Suppressor macrophage treated with lipopolysaccharide for 4 hours (primary cell): ENCODE data around the gene CREB3L2.
"Not testable (repeated sequence)": the region's sequence is repeated elsewhere in the genome, so short reads cannot be mapped to it uniquely, and the experiment has no call there.

ENCODE experiments used
- DNase-seq: peaks from one replicate; pipeline ENCODE4 v3.0.0-alpha.2; 2020

CREB3L2 gene

GRCh38 chr7:137987018-137987349 is 14.9 kb downstream of the CREB3L2 start:
- no peak for DNase-seq

DNA sequence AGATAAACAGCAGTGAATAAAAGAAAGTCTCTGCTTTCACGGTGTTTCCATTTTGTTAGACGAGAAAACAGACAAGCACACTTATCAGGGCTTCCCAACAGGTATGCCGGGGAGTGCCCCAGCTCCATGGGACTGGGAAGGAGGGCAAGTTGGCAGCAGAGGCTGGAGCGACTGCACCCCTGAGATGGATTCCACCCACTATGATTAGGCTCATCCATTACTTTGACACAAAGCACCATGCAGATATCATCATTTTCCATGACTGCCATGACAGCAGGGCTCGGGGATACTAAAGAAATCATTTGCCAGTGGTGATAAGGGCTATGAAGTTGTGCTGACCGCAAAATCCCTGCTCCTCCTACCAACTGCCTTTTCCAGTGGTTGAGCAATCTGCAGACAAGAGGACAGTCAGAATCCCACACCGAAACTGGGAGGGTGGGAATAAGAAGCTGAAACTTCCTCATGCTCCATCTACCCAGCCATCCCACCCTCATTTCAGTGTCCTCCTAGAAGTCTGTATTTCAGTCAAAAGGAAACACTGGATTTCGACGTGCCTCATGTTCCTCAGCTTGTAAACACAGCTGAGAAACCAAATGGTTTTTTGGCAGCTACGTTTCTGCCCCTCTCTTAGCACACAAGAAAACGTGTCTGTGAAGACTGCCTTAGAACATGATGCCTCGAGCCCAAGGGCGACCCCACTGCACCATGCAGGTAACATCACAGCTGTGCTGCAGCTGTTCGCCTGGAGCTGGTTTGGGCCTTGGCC is 15.5 kb downstream of the CREB3L2 start:
- DNase-seq = no peak

GRCh38 chr7:137985897-137986251 is 16.0 kb downstream of the CREB3L2 start:
- no peak for DNase-seq

DNA sequence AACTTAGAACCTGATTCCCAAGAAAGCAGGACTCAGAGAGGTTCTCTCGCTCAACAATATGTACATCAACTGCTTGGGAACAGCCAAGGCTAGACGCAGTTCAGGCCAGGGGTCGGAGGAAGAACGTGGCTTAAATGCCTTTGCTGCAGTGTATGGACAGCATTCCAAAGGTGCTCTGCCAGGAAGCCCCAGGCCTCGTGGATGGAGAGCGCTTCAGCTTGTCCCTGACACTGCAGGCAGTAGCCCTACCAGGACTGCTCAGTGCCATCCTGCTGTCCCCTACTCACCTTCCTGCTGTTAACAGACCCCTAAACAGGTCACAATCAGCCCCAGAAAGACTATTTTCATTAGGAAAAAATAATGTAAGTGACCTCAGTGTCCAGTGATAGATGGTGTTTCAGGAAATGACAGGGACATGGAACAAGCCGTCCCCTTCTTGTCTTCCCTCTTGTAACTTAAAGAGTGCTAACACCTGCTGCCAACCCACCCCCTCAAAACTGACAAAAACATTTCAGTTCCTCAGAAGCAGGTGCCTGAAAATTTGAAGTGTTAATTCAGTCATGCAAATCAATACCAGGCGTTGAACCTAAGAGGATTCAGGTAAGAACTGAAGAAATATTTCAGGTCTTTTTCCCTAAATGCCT is 16.5 kb downstream of the CREB3L2 start:
- no peak for DNase-seq

DNA sequence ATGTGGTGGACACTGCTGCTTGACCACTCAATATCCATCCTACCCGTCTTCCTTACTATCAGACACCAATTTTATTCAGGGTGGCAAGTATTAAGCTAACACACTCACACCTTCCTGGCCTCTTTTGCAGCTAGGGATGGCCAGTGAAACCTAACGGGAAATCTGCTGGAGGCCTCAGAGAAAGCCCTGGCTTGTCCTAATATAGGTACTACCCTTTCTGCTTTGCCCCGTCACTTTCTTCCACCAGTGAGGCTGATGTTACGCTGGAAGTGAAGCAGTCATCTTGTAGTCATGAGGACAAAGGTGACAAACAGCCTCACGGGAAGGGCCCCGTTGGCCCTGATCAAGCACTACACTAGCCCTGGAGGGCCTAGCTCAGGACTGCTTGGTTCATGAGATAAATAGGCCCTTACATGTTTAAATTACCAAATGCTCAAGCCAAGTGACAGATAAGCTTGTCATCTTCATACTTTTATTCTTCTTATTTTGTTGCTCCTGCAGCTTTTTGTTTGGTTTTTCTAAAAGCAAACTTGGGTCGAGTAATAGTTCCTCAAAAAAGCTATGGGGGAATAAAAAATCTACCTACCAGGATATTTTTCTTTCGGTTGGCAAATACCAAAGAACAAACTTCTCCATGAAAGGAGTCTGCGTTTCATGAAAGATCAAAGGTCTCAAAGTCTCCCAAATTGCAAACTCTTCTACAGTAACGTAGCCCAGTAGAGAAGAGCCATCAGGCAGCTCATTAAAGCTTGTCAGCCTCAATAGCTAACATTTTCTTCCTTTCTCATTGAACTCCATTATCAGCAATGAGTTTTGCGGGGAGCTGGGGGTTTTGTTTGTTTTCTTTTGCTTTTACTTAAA is 17.5 kb downstream of the CREB3L2 start:
- DNase-seq = no peak

DNA sequence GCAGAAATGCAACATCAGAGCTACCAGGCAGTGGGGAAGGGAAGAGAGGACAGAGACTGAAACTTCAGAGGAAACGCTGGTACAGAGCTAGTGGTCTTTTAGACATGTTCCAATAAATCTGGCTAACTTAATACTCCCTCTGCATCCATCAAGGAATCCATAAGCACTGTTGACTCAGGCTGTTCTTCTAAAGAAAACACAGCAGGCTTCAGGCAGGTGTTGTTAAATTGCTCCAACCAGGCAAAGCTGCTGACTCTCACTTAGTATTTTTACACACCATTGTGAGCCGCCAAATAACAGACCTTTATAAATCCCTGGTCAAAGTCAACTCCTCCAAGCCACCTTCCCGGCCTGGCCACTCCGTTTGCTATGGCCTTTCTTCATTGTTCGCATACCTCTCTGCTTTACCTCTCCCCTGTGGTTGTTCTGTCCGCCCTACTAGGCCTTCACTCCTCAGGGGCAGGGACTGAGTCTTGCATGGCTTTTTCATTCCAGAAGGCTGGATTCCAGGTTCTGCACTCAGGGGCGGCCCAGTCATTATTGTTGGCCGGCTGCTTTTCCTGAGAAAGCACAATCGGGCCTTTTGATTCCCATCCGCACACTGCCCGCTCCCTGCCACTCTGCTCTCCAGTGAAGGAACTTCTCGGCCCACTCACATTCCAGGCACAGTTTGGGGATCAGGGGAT is 18.4 kb downstream of the CREB3L2 start:
- DNase-seq = no peak

DNA sequence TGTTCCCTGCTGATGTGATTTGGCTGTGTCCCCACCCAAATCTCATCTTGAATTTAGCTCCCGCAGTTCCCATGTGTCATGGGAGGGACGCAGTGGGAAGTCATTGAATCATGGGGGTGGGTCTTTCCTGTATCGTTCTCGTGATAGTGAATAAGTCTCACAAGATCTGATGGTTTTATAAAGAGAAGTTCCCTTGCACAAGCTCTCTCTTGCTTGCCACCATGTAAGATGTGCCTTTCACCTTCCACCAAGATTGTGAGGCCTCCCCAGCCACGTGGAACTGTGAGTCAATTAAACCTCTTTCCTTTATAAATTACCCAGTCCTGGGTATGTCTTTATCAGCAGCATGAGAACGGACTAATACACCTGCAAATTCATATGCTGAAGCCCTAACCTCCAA is 19.5 kb downstream of the CREB3L2 start:
- DNase-seq = not testable (repeated sequence)

DNA sequence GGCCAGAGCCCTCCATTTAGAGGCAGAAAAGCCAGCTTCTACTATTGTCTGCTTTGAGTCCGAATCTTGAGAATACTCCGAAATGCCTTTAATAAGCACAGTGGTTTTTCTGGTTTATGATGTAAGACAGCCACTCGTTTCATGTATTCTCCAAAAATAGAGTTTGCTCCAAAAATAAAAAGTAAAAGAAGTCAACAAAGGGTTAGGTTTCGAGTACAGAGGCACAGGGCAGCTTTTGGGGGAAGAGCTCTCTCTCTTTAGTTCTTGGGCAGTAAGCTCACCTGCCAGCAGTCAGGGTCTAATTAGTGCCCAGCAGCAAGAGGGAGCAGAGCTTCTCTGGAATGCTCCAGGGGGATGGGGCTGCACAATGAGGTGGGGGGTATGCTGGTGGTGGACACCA is 20.2 kb downstream of the CREB3L2 start:
- DNase-seq = no peak

DNA sequence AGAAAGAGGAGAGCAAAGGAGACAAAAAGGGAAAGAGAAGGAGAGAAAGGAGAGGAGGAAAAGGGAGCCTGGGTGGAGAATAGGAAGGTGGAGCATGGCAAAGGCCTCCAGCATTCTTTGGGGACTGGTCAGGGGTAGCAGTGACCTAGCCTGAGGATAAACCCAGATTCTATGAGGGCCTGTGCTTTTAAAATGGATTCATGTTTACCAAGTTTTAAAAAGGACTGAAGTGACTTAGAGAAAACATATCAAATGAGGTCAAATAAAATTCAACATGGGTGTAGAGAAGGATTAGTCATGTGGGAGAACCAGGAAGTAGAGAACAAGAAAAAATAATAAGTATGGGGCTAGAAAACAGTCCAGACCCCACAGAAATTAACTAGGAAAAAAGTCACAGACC is 20.7 kb downstream of the CREB3L2 start:
- no peak for DNase-seq

DNA sequence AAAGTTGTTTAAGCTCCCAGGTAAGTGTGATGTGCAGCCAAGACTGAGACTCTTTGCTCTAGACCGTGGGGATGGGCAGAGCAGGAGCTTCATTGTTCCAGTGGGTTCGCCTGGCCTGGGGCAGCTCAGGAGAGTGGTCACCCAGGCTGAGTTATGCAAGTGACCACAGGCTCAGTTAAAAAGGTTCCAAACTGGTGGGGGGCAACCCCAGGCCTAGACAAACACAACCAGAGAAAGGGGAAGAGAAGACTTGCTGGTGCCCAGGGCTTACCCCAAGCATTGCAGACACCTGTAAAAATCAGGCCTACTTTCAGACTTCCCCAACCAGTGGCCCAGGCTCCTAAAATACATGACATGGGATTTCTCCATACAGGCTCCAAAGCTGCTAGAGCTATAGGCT is 21.6 kb downstream of the CREB3L2 start:
- DNase-seq = no peak

GRCh38 chr7:137978464-137979237 is 23.2 kb downstream of the CREB3L2 start:
- DNase-seq = peak; percentile 59

DNA sequence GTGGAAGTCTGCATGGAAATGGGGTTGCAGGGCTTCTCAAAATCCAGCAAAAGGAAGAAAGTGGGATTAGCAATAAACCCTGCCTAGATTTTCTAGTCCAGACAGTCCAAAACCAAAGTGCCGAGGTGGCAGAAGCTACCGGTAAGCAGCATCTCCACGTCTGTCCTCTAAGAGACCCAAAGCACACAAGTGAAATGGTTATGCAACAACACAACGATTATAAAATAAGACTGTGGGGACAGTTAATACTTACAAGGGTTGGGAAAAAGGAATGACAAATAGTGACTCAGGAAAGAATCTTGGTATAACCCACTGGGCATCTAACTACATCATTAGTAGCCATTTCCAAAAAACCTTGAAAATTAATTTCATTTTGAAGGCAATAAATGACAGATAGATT is 24.7 kb downstream of the CREB3L2 start:
- DNase-seq = no peak

GRCh38 chr7:137976696-137977095 is 25.2 kb downstream of the CREB3L2 start:
- DNase-seq = no peak

DNA sequence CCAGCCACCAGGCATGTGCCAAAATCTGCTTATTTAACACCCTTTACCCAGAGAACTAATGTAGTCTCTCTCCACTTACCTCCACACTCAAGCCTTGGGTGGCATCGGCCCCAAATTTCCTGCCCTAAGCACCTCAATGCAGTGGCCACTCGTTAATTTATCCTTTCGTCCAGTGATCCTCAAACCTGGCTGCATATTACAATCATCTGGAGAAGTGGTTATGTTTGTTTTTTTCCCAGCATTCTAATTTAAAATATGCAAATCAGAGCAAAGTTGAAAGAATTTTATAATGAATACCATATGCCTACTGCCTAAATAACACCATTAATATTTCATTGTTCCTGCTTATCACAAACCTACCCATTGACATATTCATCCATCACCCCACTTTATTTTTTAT is 25.7 kb downstream of the CREB3L2 start:
- DNase-seq = no peak

DNA sequence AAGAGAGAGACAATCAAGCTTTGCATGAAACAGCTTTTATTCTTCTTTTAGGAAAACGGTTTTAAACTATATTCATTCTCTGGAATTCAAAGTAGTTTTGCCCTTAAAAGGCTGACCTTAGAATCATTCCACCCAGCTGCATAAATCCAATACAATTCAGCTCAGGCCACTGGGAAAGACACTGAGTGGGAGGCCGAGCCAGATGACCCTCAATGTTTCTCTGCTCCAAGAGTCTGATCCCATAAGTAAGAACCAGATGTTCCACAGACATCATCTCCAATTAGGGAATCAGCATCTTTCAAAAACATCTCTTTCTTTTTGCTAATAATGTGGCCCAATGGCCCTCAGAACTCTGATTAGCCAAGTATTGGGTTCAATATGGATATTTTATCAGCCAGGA is 26.1 kb downstream of the CREB3L2 start:
- DNase-seq = no peak

- no peak for DNase-seq
Measured at GRCh38 chr7:137975221-137975620, 26.7 kb downstream of the CREB3L2 start.

- no peak for DNase-seq
Measured at GRCh38 chr7:137974766-137975165, 27.1 kb downstream of the CREB3L2 start.

GRCh38 chr7:137970253-137970975 is 31.5 kb downstream of the CREB3L2 start:
- DNase-seq = peak; percentile 34

DNA sequence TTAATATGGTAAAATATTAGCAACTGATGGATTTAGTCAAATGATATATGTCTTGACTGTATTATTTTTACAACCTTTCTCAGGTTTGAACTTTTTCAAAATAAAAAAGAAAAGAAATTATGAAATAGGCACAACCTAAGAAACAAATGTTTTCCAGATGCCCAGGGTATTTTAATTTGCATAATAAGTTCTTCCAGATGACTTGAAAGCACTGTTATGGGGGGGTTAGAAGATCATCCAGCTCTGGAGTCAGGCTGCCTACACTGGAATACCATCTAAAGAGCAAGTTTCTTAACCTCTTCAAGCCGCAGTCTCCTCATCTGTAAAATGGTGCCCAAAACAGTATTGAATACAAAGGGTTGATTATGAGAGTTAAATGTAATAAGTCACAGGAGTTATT is 32.1 kb downstream of the CREB3L2 start:
- no peak for DNase-seq

DNA sequence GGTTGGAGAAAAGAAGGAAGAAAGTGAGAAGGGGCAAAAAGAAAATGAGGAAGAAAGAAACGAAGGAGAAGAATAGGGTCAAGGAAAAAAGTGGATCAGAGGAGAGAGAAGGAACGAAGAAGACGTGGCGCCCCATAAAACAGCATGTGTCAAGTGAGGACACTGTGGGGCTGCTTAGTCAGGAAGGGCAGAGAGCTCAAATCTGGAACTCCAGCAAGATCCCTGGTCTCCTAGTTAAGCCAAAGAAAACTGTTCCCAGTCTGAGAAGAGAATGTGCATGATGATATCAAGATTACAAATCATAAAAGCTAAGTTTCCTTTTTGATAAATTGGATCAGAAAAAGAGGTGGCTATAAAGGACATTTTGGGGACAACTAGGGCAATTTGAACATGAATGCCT is 33.0 kb downstream of the CREB3L2 start:
- no peak for DNase-seq

- DNase-seq = not testable (repeated sequence)
Measured at GRCh38 chr7:137968339-137968738, 33.5 kb downstream of the CREB3L2 start.
